ENCODE results near the gene MAG.

Gene MAG

GRCh38 chr19:35291916-35292315, at the start of gene MAG:
Gene MAG (plus strand): TSS chr19:35292161. CDS start chr19:35295409, 3,248 bp downstream.
- no peak for DNase-seq (ENCODE audit: low read depth in 2 of 2)

GRCh38 chr19:35246466-35247092, 45.4 kb upstream of the MAG start:
- no peak for DNase-seq (ENCODE audit: low read depth in 2 of 2)

GRCh38 chr19:35247526-35248309, 44.2 kb upstream of the MAG start:
- DNase-seq (ENCODE audit: low read depth in 2 of 2), result no peak

GRCh38 chr19:35248310-35249145, 43.4 kb upstream of the MAG start, which contains the start of gene LSR:
Gene LSR (plus strand): TSS chr19:35249002. CDS start chr19:35249023, 21 bp downstream.
- DNase-seq (ENCODE audit: low read depth in 2 of 2), result peak in 1 of 2 donors; percentile 58

GRCh38 chr19:35249146-35249847, 42.7 kb upstream of the MAG start:
- no peak for DNase-seq (ENCODE audit: low read depth in 2 of 2)

- no peak for DNase-seq (ENCODE audit: low read depth in 2 of 2)
Observed at GRCh38 chr19:35249848-35250711, 41.9 kb upstream of the MAG start.

GRCh38 chr19:35251456-35251855, 40.5 kb upstream of the MAG start:
- DNase-seq (ENCODE audit: low read depth in 2 of 2), result no peak

- DNase-seq (ENCODE audit: low read depth in 2 of 2), result no peak
Observed at GRCh38 chr19:35253316-35254286, 38.4 kb upstream of the MAG start.

- DNase-seq (ENCODE audit: low read depth in 2 of 2), result no peak
Observed at GRCh38 chr19:35254341-35255297, 37.3 kb upstream of the MAG start.

- DNase-seq (ENCODE audit: low read depth in 2 of 2), result no peak
Observed at GRCh38 chr19:35256566-35256965, 35.4 kb upstream of the MAG start.

- DNase-seq (ENCODE audit: low read depth in 2 of 2), result no peak
Observed at GRCh38 chr19:35257113-35257461, 34.9 kb upstream of the MAG start.

- no peak for DNase-seq (ENCODE audit: low read depth in 2 of 2)
Observed at GRCh38 chr19:35260694-35261304, 31.2 kb upstream of the MAG start.

- no peak for DNase-seq (ENCODE audit: low read depth in 2 of 2)
Observed at GRCh38 chr19:35261356-35262100, 30.4 kb upstream of the MAG start.

GRCh38 chr19:35262101-35262761, 29.7 kb upstream of the MAG start:
- DNase-seq (ENCODE audit: low read depth in 2 of 2), result no peak

GRCh38 chr19:35264268-35265125, 27.5 kb upstream of the MAG start:
- no peak for DNase-seq (ENCODE audit: low read depth in 2 of 2)
